Stromal cell of bone marrow (primary cell): ENCODE data around the gene SAPCD2.

Source experiments
- DNase-seq: peaks from one replicate; pipeline ENCODE4 v3.0.0-alpha.2; 2012; ENCODE audit warnings: low read depth

The SAPCD2 gene

DNA sequence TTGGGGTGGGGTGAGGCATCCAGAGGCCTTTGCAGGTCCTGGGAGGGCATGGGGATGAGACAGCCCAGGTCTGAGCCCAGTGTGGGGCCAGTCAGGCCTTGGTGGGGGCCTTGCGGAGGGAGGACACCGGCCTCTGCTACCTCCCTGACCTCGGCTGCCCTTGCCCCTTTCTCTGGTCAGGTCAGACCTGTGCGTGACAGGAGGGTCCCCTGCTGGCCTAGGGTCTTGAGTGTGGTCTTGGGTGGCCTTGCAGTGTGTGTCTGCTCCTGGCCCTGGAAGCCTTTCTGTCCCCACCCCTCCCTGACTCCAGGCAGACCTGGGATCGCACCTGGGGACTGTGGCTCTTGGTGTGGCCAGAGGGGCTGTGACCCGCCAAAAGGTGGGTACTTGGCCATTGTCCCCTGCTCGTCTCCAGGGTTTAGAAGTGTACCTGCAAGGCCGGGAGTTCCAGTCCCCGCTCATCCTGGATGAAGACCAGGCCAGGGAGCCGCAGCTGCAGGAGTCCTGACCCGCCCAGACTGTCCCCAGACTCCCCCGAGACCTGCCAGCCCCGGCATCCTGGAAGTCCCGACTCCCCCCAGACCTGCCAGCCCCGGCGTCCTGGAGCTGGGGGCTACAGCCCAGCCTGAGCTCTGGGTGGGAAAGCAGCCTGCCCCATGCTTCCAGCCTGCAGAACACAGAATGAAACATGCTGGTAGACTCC is 12.0 kb upstream of the SAPCD2 start:
- DNase-seq, result no peak

- no peak for DNase-seq
These were observed 10.1 kb upstream of the SAPCD2 start for GRCh38 chr9:137080260-137081122.

DNA sequence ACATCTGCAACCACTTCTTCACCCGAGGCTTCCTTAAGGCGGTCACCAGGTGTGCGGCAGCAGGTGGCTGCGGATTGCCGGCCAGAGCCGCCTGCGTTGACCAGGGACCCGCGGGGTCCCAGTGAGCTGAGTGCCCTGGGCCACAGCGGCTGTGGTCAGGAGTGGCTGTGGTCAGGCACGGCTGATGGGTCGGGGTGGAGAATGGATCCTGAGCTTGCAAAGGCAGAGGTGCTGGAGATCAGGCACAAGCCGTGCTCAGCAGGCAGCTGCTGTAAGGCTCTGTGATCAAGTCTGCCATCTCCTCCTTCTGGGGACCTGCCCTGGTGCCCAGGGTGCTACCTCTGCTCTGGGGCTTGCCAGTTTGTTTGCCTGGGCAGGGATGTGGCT is 9.0 kb upstream of the SAPCD2 start:
- DNase-seq, result no peak

DNA sequence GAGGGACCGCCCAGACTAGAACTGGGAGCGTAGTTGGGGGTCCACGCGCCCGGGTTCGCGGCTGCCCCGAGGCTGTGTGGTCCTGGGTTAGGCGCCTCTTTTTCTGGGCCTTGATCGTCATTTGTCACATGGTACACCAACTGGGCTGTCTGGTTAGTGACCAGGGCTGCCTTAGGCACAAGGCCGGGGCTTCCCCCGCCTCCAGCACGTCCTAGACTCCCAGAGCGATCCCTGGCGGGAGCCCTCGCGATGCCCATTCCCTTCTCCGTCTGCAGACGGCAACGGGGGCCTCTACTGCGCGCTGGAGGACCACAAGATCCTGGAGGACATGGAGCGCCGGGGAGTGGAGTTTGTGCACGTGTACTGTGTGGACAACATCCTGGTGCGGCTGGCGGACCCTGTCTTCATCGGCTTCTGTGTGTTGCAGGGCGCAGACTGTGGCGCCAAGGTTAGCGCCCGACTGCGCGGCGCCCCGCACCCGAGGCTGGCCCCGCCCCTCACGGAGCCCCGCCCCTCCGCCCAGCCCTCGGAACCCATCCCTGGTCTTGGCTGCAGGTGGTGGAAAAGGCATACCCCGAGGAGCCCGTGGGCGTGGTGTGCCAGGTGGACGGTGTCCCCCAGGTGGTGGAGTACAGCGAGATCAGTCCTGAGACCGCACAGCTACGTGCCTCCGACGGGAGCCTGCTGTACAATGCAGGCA is 8.5 kb upstream of the SAPCD2 start:
- no peak for DNase-seq

GRCh38 chr9:137077758-137078693 is 7.7 kb upstream of the SAPCD2 start:
- no peak for DNase-seq

- DNase-seq, result peak; percentile 25
These were observed 6.8 kb upstream of the SAPCD2 start, which contains the start of gene UAP1L1 for GRCh38 chr9:137077010-137077747. Gene UAP1L1 (plus strand): TSS chr9:137077517. CDS start chr9:137077533, 16 bp downstream.

- DNase-seq, result no peak
These were observed 6.3 kb upstream of the SAPCD2 start for GRCh38 chr9:137076636-137077009.

- DNase-seq, result no peak
These were observed 5.0 kb upstream of the SAPCD2 start for GRCh38 chr9:137075275-137075775.

DNA sequence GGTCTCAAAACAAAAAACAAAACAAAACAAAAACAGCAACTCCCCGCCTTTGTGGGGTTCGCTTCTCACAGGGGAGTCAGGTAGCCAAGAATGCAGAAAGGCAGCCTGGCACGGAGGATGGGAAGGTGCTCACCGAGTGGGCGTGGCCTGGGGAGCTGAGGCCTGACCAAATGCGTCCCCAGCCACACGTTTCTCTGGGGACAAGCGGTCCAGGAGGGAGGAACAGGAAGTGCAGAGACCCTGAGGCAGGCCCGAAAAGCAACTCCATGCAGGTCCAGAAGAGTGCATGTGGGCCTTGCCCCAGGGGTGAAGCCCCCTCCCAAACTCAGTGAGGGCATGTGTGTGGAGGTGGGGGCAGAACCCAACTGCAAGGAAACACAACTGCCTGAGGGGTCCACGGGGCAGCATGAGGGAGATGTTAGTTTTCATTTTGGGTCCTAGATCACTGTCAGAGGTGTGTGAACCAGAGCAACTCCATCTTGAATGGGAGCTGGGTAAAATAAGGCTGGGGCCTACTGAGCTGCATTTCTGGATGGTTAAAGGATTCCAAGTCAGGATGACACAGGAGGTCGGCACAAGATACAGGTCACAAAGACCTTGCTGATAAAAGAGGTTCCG is 4.4 kb upstream of the SAPCD2 start:
- DNase-seq, result no peak

- no peak for DNase-seq
These were observed 3.6 kb upstream of the SAPCD2 start for GRCh38 chr9:137073992-137074399.

DNA sequence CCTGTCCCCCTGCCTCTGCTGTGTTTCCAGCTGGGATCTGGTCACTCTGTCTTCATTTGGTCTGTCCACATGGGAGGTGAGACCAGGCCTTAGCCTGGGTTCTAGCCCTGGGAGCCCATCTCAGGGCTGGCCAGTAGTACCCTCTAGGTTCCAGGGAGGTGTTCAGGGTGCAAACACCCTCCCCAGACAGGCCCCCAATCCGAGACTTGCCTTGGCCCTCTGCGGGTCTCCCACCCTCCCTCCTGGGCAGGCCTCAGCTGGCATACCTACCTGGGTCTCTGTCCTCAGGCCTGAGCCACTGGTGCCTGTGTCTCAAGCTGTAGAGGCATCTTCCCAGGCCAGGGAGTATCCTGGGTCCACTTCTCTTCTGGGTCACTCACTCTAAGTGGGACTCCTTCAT is 925 bp upstream of the SAPCD2 start:
- no peak for DNase-seq

GRCh38 chr9:137070906-137071275 is 534 bp upstream of the SAPCD2 start:
- no peak for DNase-seq

- DNase-seq, result no peak
These were observed 757 bp downstream of the SAPCD2 start for GRCh38 chr9:137069508-137070091.

DNA sequence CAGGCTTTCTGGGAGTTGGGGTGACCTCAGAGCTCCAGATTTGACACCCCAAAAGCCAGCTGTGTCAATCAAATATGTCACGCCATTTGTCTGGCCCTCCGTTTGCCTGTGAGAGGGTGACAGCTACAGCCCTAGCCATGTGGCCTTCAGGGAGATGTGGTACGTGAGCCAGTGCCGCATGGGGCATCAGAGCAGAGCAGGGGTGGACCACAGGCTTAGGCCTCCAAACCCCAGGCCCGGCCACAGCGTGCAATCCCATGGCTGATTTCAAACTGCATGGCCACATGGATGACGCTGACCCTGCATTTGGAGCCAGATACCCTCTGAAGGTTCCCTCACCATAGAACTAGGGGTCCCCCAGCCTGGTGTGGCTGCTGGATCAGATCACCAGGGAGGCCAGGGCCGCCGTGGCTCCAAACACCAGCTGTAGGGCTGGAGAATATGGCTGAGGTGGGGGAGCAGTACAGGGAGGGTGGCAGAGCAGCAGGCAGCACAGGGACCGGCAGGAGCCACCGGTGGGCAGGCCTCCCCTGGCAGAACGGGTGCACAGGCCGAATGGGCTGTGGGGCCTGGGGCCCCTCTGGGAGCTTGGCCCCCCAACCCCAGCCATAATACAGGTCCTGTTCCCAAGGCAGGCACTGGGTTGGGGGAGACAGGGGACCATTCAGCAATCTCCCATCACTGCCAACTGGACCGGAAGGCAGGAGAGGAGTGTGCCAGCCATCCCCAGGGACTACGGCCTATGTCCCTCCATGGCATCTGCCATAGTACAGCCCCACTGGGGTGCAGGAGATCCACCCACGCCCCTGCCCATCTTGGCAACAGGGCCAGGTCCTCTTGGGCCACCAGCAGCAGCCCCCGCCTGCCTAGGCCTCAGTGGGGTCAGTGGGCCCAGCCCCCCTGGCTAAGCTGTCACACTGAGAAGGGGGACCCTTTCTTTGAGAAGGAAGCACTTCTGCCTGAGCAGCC is 1.5 kb downstream of the SAPCD2 start:
- DNase-seq, result no peak

GRCh38 chr9:137067860-137068538 is 2.4 kb downstream of the SAPCD2 start:
- DNase-seq, result no peak

GRCh38 chr9:137066096-137066861 is 4.1 kb downstream of the SAPCD2 start:
- DNase-seq, result no peak

DNA sequence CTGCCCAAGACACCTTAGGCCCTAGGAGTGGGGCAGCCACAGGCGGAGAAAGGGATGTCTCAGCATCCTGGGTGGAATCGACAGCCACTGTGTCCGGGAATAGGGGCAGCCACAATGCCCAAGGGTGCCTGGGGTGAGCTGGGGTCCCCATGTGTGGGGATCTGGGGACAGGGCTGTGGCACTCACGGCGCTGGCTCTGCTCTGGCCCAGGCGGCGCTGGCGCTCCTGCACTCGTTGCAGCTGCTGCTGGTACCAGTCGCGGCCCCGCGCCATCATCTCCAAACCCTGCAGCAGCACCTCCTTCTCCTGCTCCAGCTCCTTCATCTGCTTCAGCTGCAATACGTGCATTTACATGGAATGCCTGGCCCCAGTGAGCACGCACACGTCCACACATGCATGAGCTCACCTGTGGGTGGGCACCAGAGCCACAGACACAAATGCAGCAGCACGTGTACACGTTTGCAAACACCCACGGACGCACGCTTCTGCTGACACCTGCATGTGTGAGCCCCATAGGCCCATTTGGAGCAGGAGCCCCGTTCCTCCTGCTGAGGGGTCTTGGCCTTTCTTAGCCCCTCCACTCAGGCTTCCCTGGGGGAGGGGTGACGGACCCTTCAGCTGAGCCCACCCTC is 4.9 kb downstream of the SAPCD2 start:
- no peak for DNase-seq
